Thyroid gland (tissue), 4 donors: ENCODE results near the gene TIMD4.

ENCODE experiments used
- POLR2A ChIP-seq, 2 donors: fragments of 450-650 bp; IDR thresholded peaks; one replicate each; pipeline ENCODE4 v1.6.1; 2017; ENCODE audit warnings: antibody characterized with exemption in 2 of 2, mild to moderate bottlenecking in 2 of 2, moderate library complexity in 1 of 2
- TF ChIP-seq, protein P1 (sequence below), 6 experiments: fragments of 200-600 bp in 3 of 6; fragments of 450-650 bp in 3 of 6; sonication (generic) in 3 of 6; IDR thresholded peaks; one replicate each; pipeline ENCODE4 v1.5.1; 2016 to 2019; ENCODE audit warnings: antibody characterized with exemption in 6 of 6, mild to moderate bottlenecking in 2 of 6, inconsistent platforms in 1 of 6, moderate library complexity in 1 of 6

GRCh38 chr5:156922207-156922792, 40.7 kb downstream of the TIMD4 start:
- TF ChIP-seq POLR2A (IDR thresholded peaks at IDR 0.05), result no peak
- TF ChIP-seq, protein P1, sequence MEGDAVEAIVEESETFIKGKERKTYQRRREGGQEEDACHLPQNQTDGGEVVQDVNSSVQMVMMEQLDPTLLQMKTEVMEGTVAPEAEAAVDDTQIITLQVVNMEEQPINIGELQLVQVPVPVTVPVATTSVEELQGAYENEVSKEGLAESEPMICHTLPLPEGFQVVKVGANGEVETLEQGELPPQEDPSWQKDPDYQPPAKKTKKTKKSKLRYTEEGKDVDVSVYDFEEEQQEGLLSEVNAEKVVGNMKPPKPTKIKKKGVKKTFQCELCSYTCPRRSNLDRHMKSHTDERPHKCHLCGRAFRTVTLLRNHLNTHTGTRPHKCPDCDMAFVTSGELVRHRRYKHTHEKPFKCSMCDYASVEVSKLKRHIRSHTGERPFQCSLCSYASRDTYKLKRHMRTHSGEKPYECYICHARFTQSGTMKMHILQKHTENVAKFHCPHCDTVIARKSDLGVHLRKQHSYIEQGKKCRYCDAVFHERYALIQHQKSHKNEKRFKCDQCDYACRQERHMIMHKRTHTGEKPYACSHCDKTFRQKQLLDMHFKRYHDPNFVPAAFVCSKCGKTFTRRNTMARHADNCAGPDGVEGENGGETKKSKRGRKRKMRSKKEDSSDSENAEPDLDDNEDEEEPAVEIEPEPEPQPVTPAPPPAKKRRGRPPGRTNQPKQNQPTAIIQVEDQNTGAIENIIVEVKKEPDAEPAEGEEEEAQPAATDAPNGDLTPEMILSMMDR (IDR thresholded peaks at IDR 0.05), result no peak
